Measurements from ENCODE around the gene FMNL3.

- TF ChIP-seq TCF4 (CRISPR knock-in tag; IDR thresholded peaks at IDR 0.05; ENCODE audit: borderline replicate concordance) (no peak), ZFP3 (CRISPR knock-in tag; IDR thresholded peaks at IDR 0.05) (no peak), ZNF70 (CRISPR knock-in tag; IDR thresholded peaks at IDR 0.05) (no peak), TOX (CRISPR knock-in tag; IDR thresholded peaks at IDR 0.05; ENCODE audit: borderline replicate concordance) (no peak), ZNF565 (CRISPR knock-in tag; conservative IDR thresholded peaks at IDR 0.05; ENCODE audit: low read depth) (no peak), ZFP30 (CRISPR knock-in tag; IDR thresholded peaks at IDR 0.05) (no peak), GLIS3 (CRISPR knock-in tag; IDR thresholded peaks at IDR 0.05) (no peak), ZC3H10 (CRISPR knock-in tag; IDR thresholded peaks at IDR 0.05) (no peak), ISL1 (CRISPR knock-in tag; IDR thresholded peaks at IDR 0.05) (no peak), PATZ1 (CRISPR knock-in tag; IDR thresholded peaks at IDR 0.05; ENCODE audit: borderline replicate concordance) (no peak), CREB5 (CRISPR knock-in tag; IDR thresholded peaks at IDR 0.05; ENCODE audit: low read depth) (no peak), CSRNP3 (CRISPR knock-in tag; IDR thresholded peaks at IDR 0.05) (no peak)
Measured at GRCh38 chr12:49716553-49716952, 9.3 kb upstream of the FMNL3 start.

All from SK-N-SH treated with all-trans-retinoic acid at 6 μM for 48 hours (cell line).